SK-N-SH treated with all-trans-retinoic acid at 6 μM for 48 hours (cell line): Measurements from ENCODE around the gene BCAR3.
A peak's percentile ranks its signal among the peaks of the same experiment; 100 is the strongest.

ENCODE experiments used
- ATAC-seq: fragments of 200-7000 bp; cut with Tn5 transposase; 3 replicates; pipeline ENCODE4 v1.9.1; 2020; ENCODE audit warnings: mild to moderate bottlenecking, moderate library complexity
- ARNTL ChIP-seq: fragments of 450-650 bp; formaldehyde crosslinking; IDR thresholded peaks from 2 replicates; pipeline ENCODE4 v1.5.0; 2020; ENCODE audit warnings: low read depth, mild to moderate bottlenecking, moderate library complexity, borderline replicate concordance
- BACH2 ChIP-seq: fragments of 250-450 bp; sonication (Bioruptor Pico); IDR thresholded peaks from 2 replicates; pipeline ENCODE4 v1.9.0; 2021; ENCODE audit warnings: mild to moderate bottlenecking, borderline replicate concordance
- CREB5 ChIP-seq: fragments of 250-450 bp; sonication (Bioruptor Pico); IDR thresholded peaks from 2 replicates; pipeline ENCODE4 v1.5.1; 2020; ENCODE audit warnings: low read depth, mild to moderate bottlenecking, moderate library complexity
- CSDC2 ChIP-seq: fragments of 250-450 bp; sonication (Bioruptor Pico); IDR thresholded peaks from 2 replicates; pipeline ENCODE4 v1.5.0; 2020; ENCODE audit warnings: mild to moderate bottlenecking, moderate library complexity
- CSRNP3 ChIP-seq: fragments of 250-450 bp; sonication (Bioruptor Pico); IDR thresholded peaks from 2 replicates; pipeline ENCODE4 v1.5.1; 2021; ENCODE audit warnings: mild to moderate bottlenecking, moderate library complexity
- GLIS3 ChIP-seq: fragments of 250-450 bp; sonication (Bioruptor Pico); IDR thresholded peaks from 2 replicates; pipeline ENCODE4 v1.5.0; 2020; ENCODE audit warnings: mild to moderate bottlenecking, moderate library complexity
- ISL1 ChIP-seq: fragments of 250-450 bp; sonication (Bioruptor Pico); IDR thresholded peaks from 2 replicates; pipeline ENCODE4 v2.1.2; 2022; ENCODE audit warnings: mild to moderate bottlenecking, moderate library complexity
- OSR1 ChIP-seq: fragments of 250-450 bp; sonication (Bioruptor Pico); IDR thresholded peaks from 2 replicates; pipeline ENCODE4 v1.8.0; 2022; ENCODE audit warnings: moderate library complexity, mild to moderate bottlenecking, inconsistent platforms
- PATZ1 ChIP-seq: fragments of 250-450 bp; sonication (Bioruptor Pico); IDR thresholded peaks from 2 replicates; pipeline ENCODE4 v1.8.0; 2020; ENCODE audit warnings: mild to moderate bottlenecking, moderate library complexity, borderline replicate concordance
- POU6F1 ChIP-seq: fragments of 250-450 bp; sonication (Bioruptor Pico); IDR thresholded peaks from 2 replicates; pipeline ENCODE4 v1.8.0; 2021; ENCODE audit warnings: low read depth, mild to moderate bottlenecking, moderate library complexity, borderline replicate concordance
- PPARA ChIP-seq: fragments of 250-450 bp; sonication (Bioruptor Pico); IDR thresholded peaks from 2 replicates; pipeline ENCODE4 v1.5.0; 2020; ENCODE audit warnings: mild to moderate bottlenecking, borderline replicate concordance
- TCF4 ChIP-seq: fragments of 250-450 bp; sonication (Bioruptor Pico); IDR thresholded peaks from 2 replicates; pipeline ENCODE4 v1.8.0; 2021; ENCODE audit warnings: mild to moderate bottlenecking, moderate library complexity, borderline replicate concordance
- TSHZ2 ChIP-seq: fragments of 250-450 bp; sonication (Bioruptor Pico); IDR thresholded peaks from 2 replicates; pipeline ENCODE4 v1.5.0; 2020; ENCODE audit warnings: mild to moderate bottlenecking, moderate library complexity
- ZC3H10 ChIP-seq: fragments of 250-450 bp; sonication (Bioruptor Pico); IDR thresholded peaks from 2 replicates; pipeline ENCODE4 v1.5.1; 2021; ENCODE audit warnings: mild to moderate bottlenecking, moderate library complexity
- ZFP30 ChIP-seq: fragments of 450-650 bp; formaldehyde crosslinking; IDR thresholded peaks from 2 replicates; pipeline ENCODE4 v1.5.0; 2022; ENCODE audit warnings: mild to moderate bottlenecking, moderate library complexity
- ZNF565 ChIP-seq: fragments of 450-650 bp; formaldehyde crosslinking; conservative IDR thresholded peaks from 2 replicates; pipeline ENCODE4 v1.5.0; 2020; ENCODE audit warnings: low read depth, mild to moderate bottlenecking, moderate library complexity
- ZNF70 ChIP-seq: fragments of 450-650 bp; formaldehyde crosslinking; IDR thresholded peaks from 2 replicates; pipeline ENCODE4 v1.5.0; 2020; ENCODE audit warnings: mild to moderate bottlenecking, moderate library complexity

BCAR3 gene

GRCh38 chr1:93723110-93723509 is 41.5 kb upstream of the BCAR3 start:
- ATAC-seq, result peak; percentile 84
- no peak for TF ChIP-seq ARNTL (CRISPR knock-in tag)
- no peak for TF ChIP-seq ZNF565
- TF ChIP-seq PPARA, result no peak
- TF ChIP-seq POU6F1 (CRISPR knock-in tag), result no peak
- no peak for TF ChIP-seq TCF4 (CRISPR knock-in tag)
- no peak for TF ChIP-seq CSRNP3 (CRISPR knock-in tag)
- no peak for TF ChIP-seq CSDC2 (CRISPR knock-in tag)
- no peak for TF ChIP-seq ZNF70 (CRISPR knock-in tag)
- TF ChIP-seq OSR1 (CRISPR knock-in tag), result no peak
- TF ChIP-seq ZC3H10 (CRISPR knock-in tag), result no peak
- no peak for TF ChIP-seq GLIS3
- no peak for TF ChIP-seq TSHZ2 (CRISPR knock-in tag)
- no peak for TF ChIP-seq ISL1 (CRISPR knock-in tag)
- TF ChIP-seq PATZ1 (CRISPR knock-in tag), result no peak
- no peak for TF ChIP-seq BACH2 (CRISPR knock-in tag)
- TF ChIP-seq, all 23 proteins: peak for 0

- TF ChIP-seq ISL1 (CRISPR knock-in tag) (no peak), TSHZ2 (CRISPR knock-in tag) (no peak), ZNF565 (no peak), ZFP30 (no peak), CREB5 (CRISPR knock-in tag) (no peak)
- peak; percentile 41; the same call in 1 of the 3 replicates for ATAC-seq
Observed at GRCh38 chr1:93722081-93723031, 40.7 kb upstream of the BCAR3 start.
